ENCODE measurements around the gene NDE1.
"Not testable (repeated sequence)": the region's sequence is repeated elsewhere in the genome, so short reads cannot be mapped to it uniquely, and the experiment has no call there.

Gene NDE1

GRCh38 chr16:15652293-15653001 lies 2.4 kb downstream of the NDE1 start:
- no peak for DNase-seq

- DNase-seq, result no peak
Measured at GRCh38 chr16:15653227-15653626, 3.2 kb downstream of the NDE1 start.

- no peak for DNase-seq
Measured at GRCh38 chr16:15654591-15654990, 4.5 kb downstream of the NDE1 start.

GRCh38 chr16:15655561-15655960 lies 5.5 kb downstream of the NDE1 start:
- not testable (repeated sequence) for DNase-seq

GRCh38 chr16:15658149-15658548 lies 8.1 kb downstream of the NDE1 start:
- no peak for DNase-seq

- no peak for DNase-seq
Measured at GRCh38 chr16:15658556-15658955, 8.5 kb downstream of the NDE1 start.

GRCh38 chr16:15660203-15660601 lies 10.2 kb downstream of the NDE1 start:
- DNase-seq, result no peak

- no peak for DNase-seq
Measured at GRCh38 chr16:15665107-15665506, 15.1 kb downstream of the NDE1 start.

- DNase-seq, result no peak
Measured at GRCh38 chr16:15667091-15667742, 17.2 kb downstream of the NDE1 start.

- DNase-seq, result no peak
Measured at GRCh38 chr16:15671530-15672117, 21.6 kb downstream of the NDE1 start.

- DNase-seq, result not testable (repeated sequence)
Measured at GRCh38 chr16:15672127-15672513, 22.1 kb downstream of the NDE1 start.

- peak; percentile 58 for DNase-seq
Measured at GRCh38 chr16:15672514-15673167, 22.6 kb downstream of the NDE1 start.

- no peak for DNase-seq
Measured at GRCh38 chr16:15674571-15674970, 24.5 kb downstream of the NDE1 start.

- DNase-seq, result no peak
Measured at GRCh38 chr16:15676506-15676905, 26.5 kb downstream of the NDE1 start.

GRCh38 chr16:15677447-15677846 lies 27.4 kb downstream of the NDE1 start:
- no peak for DNase-seq

- no peak for DNase-seq
Measured at GRCh38 chr16:15682105-15682570, 32.1 kb downstream of the NDE1 start.

- no peak for DNase-seq
Measured at GRCh38 chr16:15686287-15686686, 36.2 kb downstream of the NDE1 start.

GRCh38 chr16:15689290-15689689 lies 39.2 kb downstream of the NDE1 start:
- DNase-seq, result no peak

GRCh38 chr16:15690296-15690695 lies 40.3 kb downstream of the NDE1 start:
- no peak for DNase-seq

- DNase-seq, result no peak
Measured at GRCh38 chr16:15691046-15691445, 41.0 kb downstream of the NDE1 start.

GRCh38 chr16:15692508-15692907 lies 42.5 kb downstream of the NDE1 start:
- DNase-seq, result not testable (repeated sequence)

- no peak for DNase-seq
Measured at GRCh38 chr16:15694499-15694898, 44.5 kb downstream of the NDE1 start.

- no peak for DNase-seq
Measured at GRCh38 chr16:15699819-15700218, 49.8 kb downstream of the NDE1 start.

GRCh38 chr16:15701367-15701766 lies 51.3 kb downstream of the NDE1 start:
- no peak for DNase-seq
